NCI-H2029 treated with DMSO at 0.1 percent for 48 hours (cell line): ENCODE results near the gene ZNF689.

ENCODE experiments used
- DNase-seq: peaks from one replicate; lab custom pipeline; 2025; lab: John Stamatoyannopoulos, UW

ZNF689 gene

GRCh38 chr16:30562021-30562420 lies 48.2 kb downstream of the ZNF689 start:
- DNase-seq, result no peak

GRCh38 chr16:30561089-30561816 lies 48.9 kb downstream of the ZNF689 start:
- no peak for DNase-seq

- DNase-seq, result no peak
These were observed 50.5 kb downstream of the ZNF689 start for GRCh38 chr16:30559690-30560089.

GRCh38 chr16:30558789-30559377 lies 51.3 kb downstream of the ZNF689 start:
- no peak for DNase-seq

- peak; percentile 91 for DNase-seq
These were observed 52.0 kb downstream of the ZNF689 start, which contains the start of gene ZNF764 for GRCh38 chr16:30557957-30558788. ZNF764 (minus strand) TSS chr16:30558374; CDS start chr16:30558182, 192 bp downstream.

- no peak for DNase-seq
These were observed 52.6 kb downstream of the ZNF689 start for GRCh38 chr16:30557707-30557956.

- no peak for DNase-seq
These were observed 54.1 kb downstream of the ZNF689 start for GRCh38 chr16:30556125-30556473.

- DNase-seq, result no peak
These were observed 54.7 kb downstream of the ZNF689 start for GRCh38 chr16:30555315-30556124.

GRCh38 chr16:30554557-30555314 lies 55.5 kb downstream of the ZNF689 start:
- DNase-seq, result no peak

GRCh38 chr16:30553393-30553899 lies 56.7 kb downstream of the ZNF689 start:
- DNase-seq, result no peak

- no peak for DNase-seq
These were observed 57.2 kb downstream of the ZNF689 start for GRCh38 chr16:30552956-30553355.
